GM06990 (cell line): ENCODE results near the gene UBE3C.
"Not testable (repeated sequence)": the region's sequence is repeated elsewhere in the genome, so short reads cannot be mapped to it uniquely, and the experiment has no call there.

Experiments used
- DNase-seq: peaks from one replicate; pipeline ENCODE4 v3.0.0-alpha.2; 2011; ENCODE audit not compliant: insufficient read length; ENCODE audit errors: extremely low read depth
- H3K27me3 ChIP-seq: replicated peaks from 2 replicates; pipeline ENCODE4 v1.6.0; 2011; ENCODE audit warnings: low read length; ENCODE audit not compliant: control insufficient read depth, insufficient read depth
- H3K36me3 ChIP-seq: 2 replicates; pipeline ENCODE4 v1.5.1; 2011; ENCODE audit warnings: low read length; ENCODE audit not compliant: control insufficient read depth, insufficient read depth
- H3K4me3 ChIP-seq: replicated peaks from 2 replicates; pipeline ENCODE4 v1.5.1; 2011; ENCODE audit warnings: low read depth, mild to moderate bottlenecking, control low read depth, low read length
- CTCF ChIP-seq: IDR thresholded peaks from 2 replicates; pipeline ENCODE4 v1.5.1; 2011; ENCODE audit warnings: low read length, control low read depth, mild to moderate bottlenecking, inconsistent platforms; ENCODE audit not compliant: insufficient read depth, poor library complexity, severe bottlenecking

The UBE3C gene

GRCh38 chr7:157151626-157152339 is 13.1 kb downstream of the UBE3C start:
- Histone ChIP-seq H3K4me3 (no peak overlapping the region), H3K27me3 (no peaks in the 10 kb centered on the region), H3K36me3 (no peaks in the 10 kb centered on the region)
- DNase-seq, result no peak
- TF ChIP-seq CTCF, result no peak

- H3K4me3 ChIP-seq, result no peak overlapping the region
- H3K36me3 ChIP-seq, result no peaks in the 10 kb centered on the region
- no peak for TF ChIP-seq CTCF
- no peaks in the 10 kb centered on the region for H3K27me3 ChIP-seq
- no peak for DNase-seq
Observed at GRCh38 chr7:157152391-157152937, 13.7 kb downstream of the UBE3C start.

- no peak overlapping the region for H3K4me3 ChIP-seq
- no peaks in the 10 kb centered on the region for H3K27me3 ChIP-seq
- no peak for DNase-seq
- no peak for TF ChIP-seq CTCF
- H3K36me3 ChIP-seq, result no peaks in the 10 kb centered on the region
Observed at GRCh38 chr7:157153260-157153659, 14.5 kb downstream of the UBE3C start.

GRCh38 chr7:157155959-157156358 is 17.2 kb downstream of the UBE3C start:
- no peak for TF ChIP-seq CTCF
- no peak for DNase-seq
- no peaks in the 10 kb centered on the region for H3K36me3 ChIP-seq
- H3K27me3 ChIP-seq, result no peaks in the 10 kb centered on the region
- no peak overlapping the region for H3K4me3 ChIP-seq

GRCh38 chr7:157158400-157158799 is 19.7 kb downstream of the UBE3C start:
- DNase-seq, result no peak
- Histone ChIP-seq H3K4me3 (no peak overlapping the region), H3K36me3 (no peaks in the 10 kb centered on the region), H3K27me3 (no peaks in the 10 kb centered on the region)
- TF ChIP-seq CTCF, result no peak

- not testable (repeated sequence) for H3K27me3 ChIP-seq, H3K4me3 ChIP-seq, DNase-seq, H3K36me3 ChIP-seq
Observed at GRCh38 chr7:157159537-157159936, 20.8 kb downstream of the UBE3C start.
